SK-N-SH (cell line): ENCODE data around the gene IL17RC. TPM values are rescaled to one million over a fixed set of nuclear protein-coding genes. Genes with fewer than 3 reads are reported as not detected.

Experiments used
- CTCF ChIA-PET: fragments of 300-600, 350-600 bp; formaldehyde crosslinking; extraction: SDS; loops from one replicate; lab custom pipeline; 2021; lab: Yijun Ruan, JAX
- POLR2A ChIA-PET: fragments of 350-600 bp; sonication (Branson Sonifier 250); formaldehyde crosslinking; extraction: SDS; loops from one replicate; lab custom pipeline; 2020; ENCODE audit warnings: antibody characterized with exemption, inconsistent platforms; lab: Yijun Ruan, JAX
- DNase-seq: peaks from one replicate; pipeline ENCODE4 v3.0.0; 2012
- H2AFZ ChIP-seq: fragments of 200-600 bp; sonication (generic); 2 replicates; pipeline ENCODE4 v1.8.1; 2016; ENCODE audit warnings: antibody characterized with exemption, mild to moderate bottlenecking, low read depth
- H3F3A ChIP-seq: fragments of 200-600 bp; sonication (generic); replicated peaks from 2 replicates; pipeline ENCODE3; 2016; ENCODE audit warnings: antibody characterized with exemption, mild to moderate bottlenecking; ENCODE audit not compliant: insufficient read depth
- H3K27ac ChIP-seq, 2 experiments: fragments of 200-500 bp in 1 of 2; fragments of 200-600 bp in 1 of 2; sonication (Bioruptor generic) in 1 of 2; sonication (generic), shearing (Covaris generic) in 1 of 2; 2 replicates each; pipeline versions ENCODE4 v1.5.1 to v1.6.1; 2014 to 2016; ENCODE audit warnings: low read depth in 2 of 2, inconsistent platforms in 1 of 2, low read length in 1 of 2, mild to moderate bottlenecking in 1 of 2, mixed read lengths in 1 of 2
- H3K27me3 ChIP-seq: fragments of 200-600 bp; sonication (generic), shearing (Covaris generic); 2 replicates; pipeline ENCODE4 v1.6.1; 2016; ENCODE audit warnings: mixed run types; ENCODE audit not compliant: insufficient read depth
- H3K36me3 ChIP-seq, 2 experiments: fragments of 200-500 bp in 1 of 2; fragments of 200-600 bp in 1 of 2; sonication (Bioruptor generic) in 1 of 2; sonication (generic) in 1 of 2; replicated peaks in 1 of 2; 2 replicates each; pipeline versions ENCODE3 to v1.5.1; 2014 to 2016; ENCODE audit warnings: low read length in 1 of 2, mild to moderate bottlenecking in 1 of 2; ENCODE audit not compliant: insufficient read depth in 2 of 2, control insufficient read depth in 1 of 2
- H3K4me1 ChIP-seq, 2 experiments: fragments of 200-500 bp in 1 of 2; fragments of 200-600 bp in 1 of 2; sonication (Bioruptor generic) in 1 of 2; sonication (generic), shearing (Covaris generic) in 1 of 2; 2 replicates each; pipeline versions ENCODE4 v1.5.1 to v1.6.1; 2014 to 2016; ENCODE audit warnings: low read depth in 1 of 2, low read length in 1 of 2, mixed run types in 1 of 2; ENCODE audit not compliant: insufficient read depth in 2 of 2, control insufficient read depth in 1 of 2
- H3K4me2 ChIP-seq: fragments of 200-600 bp; sonication (generic), shearing (Covaris generic); 2 replicates; pipeline ENCODE4 v1.6.1; 2017; ENCODE audit warnings: mixed run types
- H3K4me3 ChIP-seq, 2 experiments: fragments of 200-500 bp in 1 of 2; fragments of 200-600 bp in 1 of 2; sonication (Bioruptor generic) in 1 of 2; sonication (generic), shearing (Covaris generic) in 1 of 2; 2 replicates each; pipeline versions ENCODE4 v1.5.1 to v1.8.1; 2014 to 2016; ENCODE audit warnings: low read depth in 2 of 2, inconsistent platforms in 1 of 2, low read length in 1 of 2, mild to moderate bottlenecking in 1 of 2, mixed read lengths in 1 of 2, moderate library complexity in 1 of 2
- H3K79me2 ChIP-seq: fragments of 200-600 bp; sonication (generic); 2 replicates; pipeline ENCODE4 v1.8.1; 2017; ENCODE audit warnings: mild to moderate bottlenecking; ENCODE audit not compliant: insufficient read depth
- H3K9ac ChIP-seq: fragments of 200-600 bp; sonication (generic); 2 replicates; pipeline ENCODE4 v1.6.1; 2017; ENCODE audit warnings: mixed run types
- H3K9me2 ChIP-seq: fragments of 200-600 bp; sonication (generic); 2 replicates; pipeline ENCODE4 v1.6.1; 2017; ENCODE audit warnings: mixed run types
- H3K9me3 ChIP-seq: fragments of 200-600 bp; sonication (generic); 2 replicates; pipeline ENCODE4 v1.6.1; 2017; ENCODE audit warnings: mixed run types, mild to moderate bottlenecking, moderate library complexity
- H4K20me1 ChIP-seq: fragments of 200-600 bp; sonication (generic); 2 replicates; pipeline ENCODE4 v1.6.1; 2017; ENCODE audit warnings: mild to moderate bottlenecking, mixed run types; ENCODE audit not compliant: insufficient read depth
- CHD2 ChIP-seq: fragments of 150-350 bp; IDR thresholded peaks from 2 replicates; pipeline ENCODE4 v1.6.1; 2018; ENCODE audit warnings: low read length; ENCODE audit not compliant: partially characterized antibody
- CTCF ChIP-seq: fragments of 200-600 bp; sonication (generic); IDR thresholded peaks from 2 replicates; pipeline ENCODE4 v1.6.1; 2017; ENCODE audit warnings: antibody characterized with exemption, mild to moderate bottlenecking, moderate library complexity
- ELF1 ChIP-seq: IDR thresholded peaks from 2 replicates; pipeline ENCODE4 v1.4.0; 2012
- FOXJ3 ChIP-seq: sonication (generic); formaldehyde crosslinking; IDR thresholded peaks from 2 replicates; pipeline ENCODE4 v1.5.1; 2020; ENCODE audit warnings: mild to moderate bottlenecking, missing genetic modification reagents
- FOXM1 ChIP-seq: IDR thresholded peaks from 2 replicates; pipeline ENCODE4 v1.4.0; 2012; ENCODE audit warnings: low read depth, mild to moderate bottlenecking
- GATA2 ChIP-seq: sonication (generic); formaldehyde crosslinking; IDR thresholded peaks from 2 replicates; pipeline ENCODE4 v1.5.0; 2020; ENCODE audit warnings: mild to moderate bottlenecking, missing genetic modification reagents
- IRF3 ChIP-seq: fragments of 150-350 bp; IDR thresholded peaks from 2 replicates; pipeline ENCODE4 v1.6.1; 2016; ENCODE audit warnings: mild to moderate bottlenecking, low read depth, low read length
- JUND ChIP-seq: IDR thresholded peaks from 2 replicates; pipeline ENCODE4 v1.4.0; 2012
- NFIC ChIP-seq: IDR thresholded peaks from 2 replicates; pipeline ENCODE4 v1.4.0; 2012; ENCODE audit warnings: borderline replicate concordance
- POLR2AphosphoS5 ChIP-seq: IDR thresholded peaks from 2 replicates; pipeline ENCODE4 v1.6.1; 2012; ENCODE audit warnings: low read depth, low read length
- RCOR1 ChIP-seq: fragments of 150-350 bp; IDR thresholded peaks from 2 replicates; pipeline ENCODE4 v1.6.1; 2017; ENCODE audit warnings: antibody characterized with exemption, low read length
- RFX5 ChIP-seq: IDR thresholded peaks from 2 replicates; pipeline ENCODE4 v1.6.1; 2012; ENCODE audit warnings: mild to moderate bottlenecking, improper control_type of control experiment, low read length
- TEAD4 ChIP-seq: IDR thresholded peaks from 2 replicates; pipeline ENCODE4 v1.4.0; 2012; ENCODE audit warnings: mild to moderate bottlenecking, borderline replicate concordance; ENCODE audit not compliant: insufficient read depth
- WGBS: methylation state at CpG from one replicate; pipeline ENCODE4 v1.1.6; 2017; ENCODE audit warnings: low lambda C conversion rate; 5-methylcytosine and 5-hydroxymethylcytosine counted together
- polyA plus RNA-seq, 3 experiments: library from polyadenylated mRNA; depleted of rRNA; stranded (reverse); fragments of >200 nt; gene quantifications; 2 replicates each; pipeline ENCODE4 v1.2.3, GENCODE V29; 2012

Gene IL17RC
- polyA plus RNA-seq, 1 of the 3 experiments (the other 2 are of a cell fraction), result 17.3 TPM

- H3K4me1 ChIP-seq, result peaks cover 0 to 13% of the 10 kb centered on the region in 2 experiments; a peak in 1 of 4 replicates
- H4K20me1 ChIP-seq, result no peaks in the 10 kb centered on the region
- POLR2A ChIA-PET, result interaction anchor here (0.6 to 3.5 kb wide), 2 partner anchors 16 to 277 kb away, joined by 3 to 11 read pairs; partner anchors contain the start of gene CRELD1
- no peaks in the 10 kb centered on the region for H3K9me2 ChIP-seq
- no peak for TF ChIP-seq CTCF
- TF ChIP-seq JUND, result no peak
- TF ChIP-seq, all 33 proteins: peak for 0
- WGBS, result 88% methylated on average over 3 of the region's 7 CpGs
- Histone ChIP-seq H3K9me3 (no peaks in the 10 kb centered on the region), H3K9ac (no peak overlapping the region), H3K4me2 (no peak overlapping the region), H3K36me3 (peaks cover 0 to 11% of the 10 kb centered on the region in 2 experiments), H3K79me2 (no peaks in the 10 kb centered on the region), H3K27ac (no peak overlapping the region), H3K27me3 (no peaks in the 10 kb centered on the region), H2AFZ (no peak overlapping the region), H3F3A (peaks cover 4% of the 10 kb centered on the region), H3K4me3 (no peak overlapping the region)
- CTCF ChIA-PET, result interaction anchor here (1.1 kb wide), 1 partner anchor 14 kb away, joined by 3 read pairs; no protein-coding TSS in a partner anchor
- no peak for DNase-seq
Observed at GRCh38 chr3:9949115-9949514, 32.2 kb downstream of the IL17RC start.

GRCh38 chr3:9949626-9950025 lies 32.7 kb downstream of the IL17RC start:
- H3K9ac ChIP-seq, result no peak overlapping the region
- no peaks in the 10 kb centered on the region for H3K9me2 ChIP-seq
- no peaks in the 10 kb centered on the region for H3K79me2 ChIP-seq
- no peaks in the 10 kb centered on the region for H3K9me3 ChIP-seq
- H3K4me2 ChIP-seq, result no peak overlapping the region
- POLR2A ChIA-PET, result interaction anchor here (0.6 to 3.5 kb wide), 2 partner anchors 17 to 277 kb away, joined by 3 to 11 read pairs; partner anchors contain the start of gene CRELD1
- TF ChIP-seq ELF1 (no peak), GATA2 (no peak), IRF3 (no peak)
- TF ChIP-seq, all 33 proteins: peak for 0
- Histone ChIP-seq H3K27me3 (no peaks in the 10 kb centered on the region), H3F3A (peaks cover 4% of the 10 kb centered on the region), H3K4me3 (no peak overlapping the region), H2AFZ (no peak overlapping the region), H3K36me3 (peaks cover 0 to 8% of the 10 kb centered on the region in 2 experiments), H4K20me1 (no peaks in the 10 kb centered on the region), H3K27ac (no peak overlapping the region), H3K4me1 (peaks cover under 1 to 13% of the 10 kb centered on the region in 2 experiments; a peak in 2 of 4 replicates)
- no peak for DNase-seq
- CTCF ChIA-PET, result interaction anchor here (1.1 kb wide), 1 partner anchor 14 kb away, joined by 3 read pairs; no protein-coding TSS in a partner anchor
- 81% methylated on average over 4 of the region's 9 CpGs for WGBS

GRCh38 chr3:9951126-9951525 lies 34.2 kb downstream of the IL17RC start:
- Histone ChIP-seq H2AFZ (no peak overlapping the region), H3K27me3 (no peaks in the 10 kb centered on the region), H3K36me3 (peaks cover 0 to 6% of the 10 kb centered on the region in 2 experiments), H3F3A (peaks cover 8% of the 10 kb centered on the region), H3K9me3 (no peaks in the 10 kb centered on the region), H3K9ac (no peak overlapping the region), H3K27ac (no peak overlapping the region), H3K4me1 (peaks cover 13 to 19% of the 10 kb centered on the region in 2 experiments; a peak in 3 of 4 replicates), H3K9me2 (no peaks in the 10 kb centered on the region), H3K4me2 (peak overlapping the region; percentile 82), H4K20me1 (no peaks in the 10 kb centered on the region), H3K79me2 (no peaks in the 10 kb centered on the region), H3K4me3 (peak overlapping the region; percentile 79 to 86)
- DNase-seq, result no peak
- ChIA-PET CTCF (interaction anchor here (0.6 to 1.0 kb wide), 3 partner anchors 20 to 335 kb away, joined by 3 read pairs; no protein-coding TSS in a partner anchor), POLR2A (interaction anchor here (3.5 kb wide), 1 partner anchor 18 kb away, joined by 11 read pairs; the partner anchor contains the start of gene CRELD1)
- 90% methylated on average over 7 of the region's 7 CpGs for WGBS
- no peak for TF ChIP-seq FOXJ3 (CRISPR knock-in tag)
- TF ChIP-seq GATA2, result no peak
- TF ChIP-seq POLR2AphosphoS5, result no peak
- TF ChIP-seq RCOR1, result no peak
- TF ChIP-seq IRF3, result no peak
- no peak for TF ChIP-seq TEAD4
- TF ChIP-seq CHD2, result no peak
- TF ChIP-seq FOXM1, result no peak
- no peak for TF ChIP-seq NFIC
- TF ChIP-seq CTCF, result no peak
- no peak for TF ChIP-seq RFX5
